NCI-H82 treated with DMSO at 0.1 percent for 48 hours (cell line): ENCODE results near the gene TMEM120B.

Experiments
- DNase-seq: peaks from one replicate; lab custom pipeline; 2025; ENCODE audit not compliant: unreplicated experiment; lab: John Stamatoyannopoulos, UW

TMEM120B gene

GRCh38 chr12:121770813-121771625 is 58.5 kb downstream of the TMEM120B start:
- DNase-seq = no peak

GRCh38 chr12:121773011-121773777 is 60.6 kb downstream of the TMEM120B start:
- DNase-seq = peak; percentile 49

GRCh38 chr12:121774968-121775474 is 62.5 kb downstream of the TMEM120B start:
- DNase-seq = no peak

GRCh38 chr12:121775501-121775900 is 62.9 kb downstream of the TMEM120B start:
- DNase-seq = no peak

- no peak for DNase-seq
Observed at GRCh38 chr12:121776190-121777098, 63.9 kb downstream of the TMEM120B start.

GRCh38 chr12:121778567-121779421 is 66.2 kb downstream of the TMEM120B start:
- no peak for DNase-seq

- no peak for DNase-seq
Observed at GRCh38 chr12:121779422-121779895, 66.9 kb downstream of the TMEM120B start.

GRCh38 chr12:121780429-121780828 is 67.9 kb downstream of the TMEM120B start:
- no peak for DNase-seq

GRCh38 chr12:121781484-121781997 is 69.0 kb downstream of the TMEM120B start:
- peak; percentile 64 for DNase-seq

- peak; percentile 64 for DNase-seq
Observed at GRCh38 chr12:121781998-121782979, 69.7 kb downstream of the TMEM120B start.

- no peak for DNase-seq
Observed at GRCh38 chr12:121783766-121784165, 71.2 kb downstream of the TMEM120B start.

- no peak for DNase-seq
Observed at GRCh38 chr12:121784460-121784859, 71.9 kb downstream of the TMEM120B start.

- DNase-seq = no peak
Observed at GRCh38 chr12:121786440-121786825, 73.9 kb downstream of the TMEM120B start.

GRCh38 chr12:121787063-121788025 is 74.8 kb downstream of the TMEM120B start:
- DNase-seq = no peak

GRCh38 chr12:121788176-121788818 is 75.7 kb downstream of the TMEM120B start:
- DNase-seq = no peak

- no peak for DNase-seq
Observed at GRCh38 chr12:121789233-121789781, 76.8 kb downstream of the TMEM120B start.
